ENCODE results near the gene MED22.
A peak's percentile ranks its signal among the peaks of the same experiment; 100 is the strongest.

Gene MED22

GRCh38 chr9:133342069-133342406 is 5.9 kb downstream of the MED22 start:
- Histone ChIP-seq H3K4me1 (ENCODE audit: control insufficient read depth in 1 of 2, insufficient read depth in 1 of 2, low read depth in 1 of 2, low read length in 1 of 2) (peaks cover 67 to 80% of the 10 kb centered on the region in 2 experiments), H3K27me3 (no peaks in the 10 kb centered on the region), H3K9me3 (no peaks in the 10 kb centered on the region), H3K36me3 (peaks cover 47% of the 10 kb centered on the region), H3K27ac (peak overlapping the region; percentile 99), H3K4me3 (ENCODE audit: low read depth in 1 of 2, low read length in 1 of 2) (peak overlapping the region; percentile 53 to 68)
- peak; percentile 43 for TF ChIP-seq CTCF (IDR thresholded peaks at IDR 0.05)

GRCh38 chr9:133341369-133342068 is 6.4 kb downstream of the MED22 start:
- Histone ChIP-seq H3K36me3 (peaks cover 47% of the 10 kb centered on the region), H3K4me1 (ENCODE audit: control insufficient read depth in 1 of 2, insufficient read depth in 1 of 2, low read depth in 1 of 2, low read length in 1 of 2) (peaks cover 67 to 80% of the 10 kb centered on the region in 2 experiments), H3K27me3 (no peaks in the 10 kb centered on the region), H3K9me3 (no peaks in the 10 kb centered on the region), H3K4me3 (ENCODE audit: low read depth in 1 of 2, low read length in 1 of 2) (peak overlapping the region; percentile 53 to 68), H3K27ac (peak overlapping the region; percentile 99)
- no peak for TF ChIP-seq CTCF (IDR thresholded peaks at IDR 0.05)

- TF ChIP-seq CTCF (IDR thresholded peaks at IDR 0.05) = no peak
- peak overlapping the region; percentile 99 for H3K27ac ChIP-seq
Observed at GRCh38 chr9:133340916-133341315, 7.0 kb downstream of the MED22 start.

GRCh38 chr9:133340256-133340655 is 7.7 kb downstream of the MED22 start:
- Histone ChIP-seq H3K27ac (peak overlapping the region; percentile 99), H3K27me3 (no peaks in the 10 kb centered on the region), H3K4me1 (ENCODE audit: control insufficient read depth in 1 of 2, insufficient read depth in 1 of 2, low read depth in 1 of 2, low read length in 1 of 2) (peaks cover 72 to 83% of the 10 kb centered on the region in 2 experiments), H3K9me3 (no peaks in the 10 kb centered on the region), H3K36me3 (peaks cover 35% of the 10 kb centered on the region), H3K4me3 (ENCODE audit: low read depth in 1 of 2, low read length in 1 of 2) (peak overlapping the region; percentile 53 to 68)
- TF ChIP-seq CTCF (IDR thresholded peaks at IDR 0.05) = no peak

More at GRCh38 chr9:133340916-133341315, 7.0 kb downstream of the MED22 start:
- Histone ChIP-seq H3K36me3 (peaks cover 41% of the 10 kb centered on the region), H3K9me3 (no peaks in the 10 kb centered on the region), H3K4me1 (ENCODE audit: control insufficient read depth in 1 of 2, insufficient read depth in 1 of 2, low read depth in 1 of 2, low read length in 1 of 2) (peaks cover 66 to 80% of the 10 kb centered on the region in 2 experiments), H3K27me3 (no peaks in the 10 kb centered on the region), H3K4me3 (ENCODE audit: low read depth in 1 of 2, low read length in 1 of 2) (peak overlapping the region; percentile 53 to 68)

GRCh38 chr9:133339641-133340040 is 8.3 kb downstream of the MED22 start:
- TF ChIP-seq CTCF (IDR thresholded peaks at IDR 0.05) = no peak
- H3K27ac ChIP-seq = peak overlapping the region; percentile 99
- peaks cover 78 to 90% of the 10 kb centered on the region in 2 experiments for H3K4me1 ChIP-seq (ENCODE audit: control insufficient read depth in 1 of 2, insufficient read depth in 1 of 2, low read depth in 1 of 2, low read length in 1 of 2)
- no peaks in the 10 kb centered on the region for H3K27me3 ChIP-seq
- peak overlapping the region; percentile 53 to 68 for H3K4me3 ChIP-seq (ENCODE audit: low read depth in 1 of 2, low read length in 1 of 2)
- H3K36me3 ChIP-seq = peaks cover 30% of the 10 kb centered on the region
- H3K9me3 ChIP-seq = no peaks in the 10 kb centered on the region
